Smooth muscle cell (in vitro differentiated cells): ENCODE measurements around the gene OSGIN1. TPM values are rescaled to one million over a fixed set of nuclear protein-coding genes. Genes with fewer than 3 reads are reported as not detected.

ENCODE experiments used
- DNase-seq: peaks from one replicate; lab custom pipeline; 2025; ENCODE audit not compliant: unreplicated experiment; lab: John Stamatoyannopoulos, UW
- H2AFZ ChIP-seq: fragments of 200-600 bp; sonication (generic); 2 replicates; pipeline ENCODE4 v1.6.0; 2016; ENCODE audit warnings: antibody characterized with exemption, low read depth, mild to moderate bottlenecking
- H3F3A ChIP-seq: fragments of 200-600 bp; sonication (generic); 2 replicates; pipeline ENCODE4 v1.6.0; 2017; ENCODE audit warnings: antibody characterized with exemption, low read depth
- H3K27ac ChIP-seq: fragments of 200-600 bp; sonication (generic); 2 replicates; pipeline ENCODE4 v1.5.1; 2016; ENCODE audit warnings: low read depth, mild to moderate bottlenecking
- H3K27me3 ChIP-seq: fragments of 200-600 bp; sonication (generic); 2 replicates; pipeline ENCODE4 v1.6.1; 2016; ENCODE audit warnings: low read depth, mild to moderate bottlenecking
- H3K36me3 ChIP-seq: fragments of 200-600 bp; sonication (generic); 2 replicates; pipeline ENCODE4 v1.5.1; 2016; ENCODE audit warnings: low read depth
- H3K4me1 ChIP-seq: fragments of 200-600 bp; sonication (generic); 2 replicates; pipeline ENCODE4 v1.5.1; 2016; ENCODE audit warnings: low read depth
- H3K4me2 ChIP-seq: fragments of 200-600 bp; sonication (generic); 2 replicates; pipeline ENCODE4 v1.6.0; 2016; ENCODE audit warnings: mild to moderate bottlenecking
- H3K4me3 ChIP-seq: fragments of 200-600 bp; sonication (generic); 2 replicates; pipeline ENCODE4 v1.5.1; 2016; ENCODE audit warnings: mild to moderate bottlenecking
- H3K79me2 ChIP-seq: fragments of 200-600 bp; sonication (generic); 2 replicates; pipeline ENCODE4 v1.6.0; 2016; ENCODE audit warnings: low read depth, mild to moderate bottlenecking
- H3K9ac ChIP-seq: fragments of 200-600 bp; sonication (generic); 2 replicates; pipeline ENCODE4 v1.6.0; 2016; ENCODE audit warnings: low read depth
- H3K9me3 ChIP-seq: fragments of 200-600 bp; sonication (generic); replicated peaks from 2 replicates; pipeline ENCODE4 v1.5.1; 2016; ENCODE audit warnings: low read depth
- H4K20me1 ChIP-seq: fragments of 200-600 bp; sonication (generic); 2 replicates; pipeline ENCODE4 v1.6.0; 2016; ENCODE audit warnings: low read depth
- WGBS: methylation state at CpG from one replicate; pipeline ENCODE4 v1.1.7; 2016; ENCODE audit warnings: low lambda C conversion rate; 5-methylcytosine and 5-hydroxymethylcytosine counted together
- polyA plus RNA-seq: library from polyadenylated mRNA; unstranded; fragments of >200 nt; fragmentation: Nextera tagmentation; extraction: Ambion mirVana; gene quantifications from 2 replicates; pipeline ENCODE4 v1.2.1, GENCODE V29; 2016
- total RNA-seq: library from RNA; depleted of rRNA; stranded (reverse); fragments of >200 nt; gene quantifications from 2 replicates; pipeline ENCODE4 v1.2.3, GENCODE V29; 2014
- TF ChIP-seq, protein P1 (sequence below): fragments of 200-600 bp; sonication (generic); IDR thresholded peaks from 2 replicates; pipeline ENCODE4 v1.5.1; 2017; ENCODE audit warnings: borderline replicate concordance, mild to moderate bottlenecking, antibody characterized with exemption; ENCODE audit not compliant: insufficient read depth, poor library complexity, severe bottlenecking

The OSGIN1 gene
- total and polyA plus RNA-seq, 2 experiments from 2014 or later, result 8.9 to 12.4 TPM

- H2AFZ ChIP-seq, result no peak overlapping the region
- H4K20me1 ChIP-seq, result peaks cover 6% of the 10 kb centered on the region
- no peak for DNase-seq
- no peaks in the 10 kb centered on the region for H3K27me3 ChIP-seq
- no peaks in the 10 kb centered on the region for H3F3A ChIP-seq
- no peak overlapping the region for H3K4me3 ChIP-seq
- no peak overlapping the region for H3K9ac ChIP-seq
- no peaks in the 10 kb centered on the region for H3K36me3 ChIP-seq
- H3K27ac ChIP-seq, result no peak overlapping the region
- H3K4me2 ChIP-seq, result no peak overlapping the region
- peaks cover 8% of the 10 kb centered on the region for H3K4me1 ChIP-seq
- no peaks in the 10 kb centered on the region for H3K79me2 ChIP-seq
- WGBS, result 63% methylated on average over 21 of the region's 21 CpGs
- no peaks in the 10 kb centered on the region for H3K9me3 ChIP-seq
- TF ChIP-seq, protein P1, sequence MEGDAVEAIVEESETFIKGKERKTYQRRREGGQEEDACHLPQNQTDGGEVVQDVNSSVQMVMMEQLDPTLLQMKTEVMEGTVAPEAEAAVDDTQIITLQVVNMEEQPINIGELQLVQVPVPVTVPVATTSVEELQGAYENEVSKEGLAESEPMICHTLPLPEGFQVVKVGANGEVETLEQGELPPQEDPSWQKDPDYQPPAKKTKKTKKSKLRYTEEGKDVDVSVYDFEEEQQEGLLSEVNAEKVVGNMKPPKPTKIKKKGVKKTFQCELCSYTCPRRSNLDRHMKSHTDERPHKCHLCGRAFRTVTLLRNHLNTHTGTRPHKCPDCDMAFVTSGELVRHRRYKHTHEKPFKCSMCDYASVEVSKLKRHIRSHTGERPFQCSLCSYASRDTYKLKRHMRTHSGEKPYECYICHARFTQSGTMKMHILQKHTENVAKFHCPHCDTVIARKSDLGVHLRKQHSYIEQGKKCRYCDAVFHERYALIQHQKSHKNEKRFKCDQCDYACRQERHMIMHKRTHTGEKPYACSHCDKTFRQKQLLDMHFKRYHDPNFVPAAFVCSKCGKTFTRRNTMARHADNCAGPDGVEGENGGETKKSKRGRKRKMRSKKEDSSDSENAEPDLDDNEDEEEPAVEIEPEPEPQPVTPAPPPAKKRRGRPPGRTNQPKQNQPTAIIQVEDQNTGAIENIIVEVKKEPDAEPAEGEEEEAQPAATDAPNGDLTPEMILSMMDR, result no peak
Measured at GRCh38 chr16:83958137-83958845, 5.3 kb downstream of the OSGIN1 start.

DNA sequence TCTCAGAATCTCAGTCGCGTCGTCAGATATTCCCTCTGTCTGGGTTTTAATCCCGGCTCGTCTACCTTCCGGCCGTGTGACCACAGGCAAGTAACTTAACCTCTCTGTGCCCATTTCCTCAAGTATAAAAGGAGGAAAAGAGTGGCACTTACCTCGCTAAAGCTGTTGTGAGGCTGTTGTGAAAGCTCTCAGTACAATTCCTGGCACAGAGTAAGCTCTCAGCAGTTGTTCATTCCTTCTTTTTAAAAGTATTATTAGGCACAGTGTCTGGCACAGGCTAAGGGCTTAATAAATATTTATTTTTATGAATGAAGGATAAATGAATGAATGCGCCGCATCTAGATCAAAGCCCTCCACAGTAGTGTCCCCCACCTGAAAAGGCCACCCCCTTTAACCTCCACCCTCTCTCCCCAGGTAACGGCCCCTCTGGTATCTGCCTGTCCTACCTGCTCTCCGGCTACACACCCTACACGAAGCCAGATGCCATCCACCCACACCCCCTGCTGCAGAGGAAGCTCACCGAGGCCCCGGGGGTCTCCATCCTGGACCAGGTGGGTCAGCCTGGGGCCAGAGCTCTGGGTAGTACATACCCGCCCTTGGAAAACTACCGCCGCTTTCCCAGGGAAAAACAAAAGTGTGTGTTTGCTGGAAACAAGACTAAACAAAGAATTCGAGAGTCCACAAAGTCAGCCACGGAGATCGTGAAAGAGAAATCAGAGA lies 6.0 kb downstream of the OSGIN1 start:
- Histone ChIP-seq H3K36me3 (no peaks in the 10 kb centered on the region), H3K4me3 (no peak overlapping the region), H3K79me2 (no peaks in the 10 kb centered on the region), H3K9me3 (no peaks in the 10 kb centered on the region), H4K20me1 (peaks cover 6% of the 10 kb centered on the region), H3K4me1 (peaks cover 2% of the 10 kb centered on the region), H3K9ac (peak overlapping the region; percentile 9), H3F3A (no peaks in the 10 kb centered on the region), H3K4me2 (no peak overlapping the region), H3K27ac (no peak overlapping the region), H3K27me3 (no peaks in the 10 kb centered on the region), H2AFZ (no peak overlapping the region)
- TF ChIP-seq, protein P1, result no peak
- no peak for DNase-seq
- WGBS, result 75% methylated on average over 21 of the region's 21 CpGs

- WGBS, result 91% methylated on average over 12 of the region's 12 CpGs
- Histone ChIP-seq H4K20me1 (peaks cover 6% of the 10 kb centered on the region), H3K4me3 (no peak overlapping the region), H3K9me3 (no peaks in the 10 kb centered on the region), H2AFZ (no peak overlapping the region), H3K79me2 (no peaks in the 10 kb centered on the region), H3K36me3 (no peaks in the 10 kb centered on the region), H3K4me2 (no peak overlapping the region), H3K27me3 (no peaks in the 10 kb centered on the region), H3K9ac (no peak overlapping the region), H3K4me1 (no peaks in the 10 kb centered on the region), H3K27ac (no peak overlapping the region), H3F3A (no peaks in the 10 kb centered on the region)
- no peak for DNase-seq
- TF ChIP-seq, protein P1, result no peak
Measured at GRCh38 chr16:83959656-83960434, 6.8 kb downstream of the OSGIN1 start.
